Upper lobe of right lung (tissue), 1 donor: Measurements from ENCODE around the gene TOGARAM2. TPM values are rescaled to one million over a fixed set of nuclear protein-coding genes. Genes with fewer than 3 reads are reported as not detected.

Experiments used
- ATAC-seq: fragments of 200-7000 bp; cut with Tn5 transposase; one replicate; pipeline ENCODE4 v1.9.1; 2020; ENCODE audit warnings: mild to moderate bottlenecking, moderate library complexity
- DNase-seq: peaks from one replicate; pipeline ENCODE4 v3.0.0-alpha.2; 2020
- H3K27ac ChIP-seq: fragments of 200-600 bp; one replicate; pipeline ENCODE4 v1.8.0; 2022
- H3K27me3 ChIP-seq: fragments of 200-600 bp; one replicate; pipeline ENCODE4 v1.8.0; 2022; ENCODE audit warnings: mild to moderate bottlenecking
- H3K36me3 ChIP-seq: fragments of 200-600 bp; one replicate; pipeline ENCODE4 v1.8.0; 2022
- H3K4me1 ChIP-seq: fragments of 200-600 bp; one replicate; pipeline ENCODE4 v1.8.0; 2022
- H3K4me3 ChIP-seq: fragments of 200-600 bp; one replicate; pipeline ENCODE4 v1.8.0; 2022; ENCODE audit warnings: mild to moderate bottlenecking
- H3K9me3 ChIP-seq: fragments of 200-600 bp; one replicate; pipeline ENCODE4 v1.8.0; 2022
- CTCF ChIP-seq: fragments of 200-600 bp; IDR thresholded peaks from one replicate; pipeline ENCODE4 v1.8.0; 2022; ENCODE audit warnings: antibody characterized with exemption
- intact Hi-C: fragments of 100-400 bp; cut with DNase I; formaldehyde crosslinking; loops from one replicate; pipeline ENCODE4 v1.11.0; 2022
- total RNA-seq: library from RNA; stranded (reverse); fragmentation: NEBNext Ultra II Directional; extraction: Animal tissue kit (Norgen Biotek cat#: 25700); gene quantifications from one replicate; pipeline ENCODE4 v1.2.1, GENCODE V29; 2021
- donor health status: DM: no; HTN: yes; CAD: no; lungs with severe emphysema.

The TOGARAM2 gene
- total RNA-seq, 1 donor from 2014 or later, result 0.72 TPM

DNA sequence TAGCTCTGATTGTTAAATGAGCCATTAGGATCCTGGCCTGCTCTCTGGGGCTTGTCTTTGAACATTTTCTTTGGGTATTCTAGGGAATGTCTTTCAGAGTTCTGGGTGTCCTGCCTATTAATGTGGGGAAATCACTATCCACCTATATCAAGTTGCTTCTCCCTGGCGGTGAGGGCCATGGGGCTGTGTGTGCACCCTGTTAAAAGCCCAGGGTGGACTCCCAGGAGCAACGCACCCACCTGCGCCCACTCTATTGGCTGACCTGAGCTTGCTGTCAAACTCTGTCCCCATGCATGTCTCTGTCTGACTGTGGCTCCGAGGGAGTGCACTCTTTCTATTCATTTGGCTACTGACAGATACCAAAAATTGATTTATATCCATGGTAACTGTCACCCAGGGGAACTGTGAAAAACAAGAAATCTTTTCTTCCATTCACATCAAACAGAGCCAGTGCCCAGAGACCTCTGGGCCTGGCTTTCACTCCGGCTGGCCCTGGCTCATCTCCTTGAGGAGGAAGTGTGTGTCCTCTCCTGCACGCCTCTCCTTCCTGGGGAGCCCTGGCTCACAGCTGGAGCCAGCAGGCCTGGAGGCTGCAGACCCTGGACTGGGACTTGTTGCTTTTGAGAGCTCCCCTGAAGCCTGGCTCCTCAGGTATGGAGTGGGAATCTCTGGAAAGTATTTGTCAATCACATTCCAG lies 10.5 kb upstream of the TOGARAM2 start:
- TF ChIP-seq CTCF, result no peak
- no peak for DNase-seq
- Histone ChIP-seq H3K27ac (no peak overlapping the region), H3K27me3 (no peaks in the 10 kb centered on the region), H3K4me3 (no peak overlapping the region), H3K4me1 (no peaks in the 10 kb centered on the region), H3K9me3 (no peaks in the 10 kb centered on the region), H3K36me3 (no peaks in the 10 kb centered on the region)
- intact Hi-C loops, result loop anchor here (10.0 kb wide), 1 partner anchor 224 kb away; no protein-coding TSS in a partner anchor
- ATAC-seq, result no peak

DNA sequence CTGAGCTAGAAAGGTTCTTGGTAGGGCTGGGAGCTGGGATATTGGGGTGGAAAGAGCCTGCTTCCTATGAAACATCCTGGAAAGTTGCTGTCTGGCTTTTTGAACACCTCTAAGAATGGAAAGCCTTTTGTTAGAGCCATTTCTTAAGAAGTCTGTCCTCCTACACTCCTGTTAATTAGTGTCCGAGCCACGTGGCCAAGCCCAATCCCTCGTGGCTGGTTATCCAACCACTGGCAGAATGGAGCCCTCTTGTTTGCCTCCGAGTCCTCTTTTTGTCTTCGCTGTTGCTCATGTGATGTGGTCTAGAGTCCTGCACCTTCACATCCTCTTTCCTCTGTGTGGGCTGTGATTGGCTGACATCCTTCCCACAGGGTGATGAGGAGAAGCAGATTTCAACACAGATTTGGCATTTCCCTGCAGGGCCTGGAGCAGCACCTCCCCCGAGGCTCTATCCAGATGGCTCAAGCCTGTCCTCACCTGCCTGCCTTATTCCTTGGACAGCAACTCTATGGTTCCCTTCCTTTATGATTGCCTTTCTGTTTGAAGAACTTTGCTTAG lies 8.2 kb upstream of the TOGARAM2 start:
- ATAC-seq (peak; percentile 30), DNase-seq (no peak)
- Histone ChIP-seq H3K27me3 (no peaks in the 10 kb centered on the region), H3K36me3 (no peaks in the 10 kb centered on the region), H3K27ac (no peak overlapping the region), H3K4me3 (no peak overlapping the region), H3K9me3 (no peaks in the 10 kb centered on the region), H3K4me1 (no peaks in the 10 kb centered on the region)
- TF ChIP-seq CTCF, result no peak
- intact Hi-C loops, result loop anchor here (10.0 kb wide), 1 partner anchor 222 kb away; no protein-coding TSS in a partner anchor

GRCh38 chr2:28974252-28974651 lies 6.8 kb upstream of the TOGARAM2 start:
- ATAC-seq, result no peak
- H3K36me3 ChIP-seq, result no peaks in the 10 kb centered on the region
- no peaks in the 10 kb centered on the region for H3K27me3 ChIP-seq
- intact Hi-C loops, result loop anchor here (10.0 kb wide), 1 partner anchor 221 kb away; no protein-coding TSS in a partner anchor
- no peak for DNase-seq
- no peak for TF ChIP-seq CTCF
- H3K4me1 ChIP-seq, result no peaks in the 10 kb centered on the region
- H3K27ac ChIP-seq, result no peak overlapping the region
- H3K9me3 ChIP-seq, result no peaks in the 10 kb centered on the region
- no peak overlapping the region for H3K4me3 ChIP-seq

DNA sequence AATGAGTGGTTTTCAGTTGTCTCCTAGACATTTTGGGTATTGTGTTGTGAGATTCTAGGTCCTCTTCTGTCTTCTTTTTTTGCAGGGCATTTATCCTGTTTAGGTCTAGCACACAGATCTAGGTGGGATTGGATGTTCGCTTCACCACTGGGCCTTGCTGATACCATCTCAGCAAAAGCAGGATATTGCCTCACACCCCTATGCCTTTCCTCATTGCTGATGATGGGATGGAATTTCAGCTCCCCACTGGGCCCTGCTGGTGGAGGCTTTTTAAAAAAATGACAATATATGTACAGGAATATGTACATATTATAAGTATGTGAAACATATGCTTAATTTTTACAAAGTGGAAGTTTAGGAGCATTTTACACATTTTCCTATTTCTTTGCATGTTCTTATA lies 5.4 kb upstream of the TOGARAM2 start:
- H3K27ac ChIP-seq, result no peak overlapping the region
- no peaks in the 10 kb centered on the region for H3K36me3 ChIP-seq
- H3K4me3 ChIP-seq, result no peak overlapping the region
- no peak for ATAC-seq
- no peaks in the 10 kb centered on the region for H3K27me3 ChIP-seq
- H3K4me1 ChIP-seq, result no peaks in the 10 kb centered on the region
- DNase-seq, result no peak
- no peak for TF ChIP-seq CTCF
- no peaks in the 10 kb centered on the region for H3K9me3 ChIP-seq
- intact Hi-C loops, result loop anchor here (10.0 kb wide), 1 partner anchor 219 kb away; no protein-coding TSS in a partner anchor

GRCh38 chr2:28976584-28976983 lies 4.5 kb upstream of the TOGARAM2 start:
- Histone ChIP-seq H3K36me3 (no peaks in the 10 kb centered on the region), H3K4me1 (peaks cover 5% of the 10 kb centered on the region), H3K27ac (no peak overlapping the region), H3K4me3 (no peak overlapping the region), H3K9me3 (no peaks in the 10 kb centered on the region), H3K27me3 (no peaks in the 10 kb centered on the region)
- no peak for TF ChIP-seq CTCF
- ATAC-seq (peak; percentile 81), DNase-seq (no peak)
- intact Hi-C loops, result loop anchor here (10.0 kb wide), 1 partner anchor 218 kb away; no protein-coding TSS in a partner anchor
